NCI-H345 treated with DMSO at 0.1 percent for 48 hours (cell line): Measurements from ENCODE around the gene COMMD2.

Experiments
- DNase-seq: peaks from one replicate; lab custom pipeline; 2025; ENCODE audit not compliant: unreplicated experiment; lab: John Stamatoyannopoulos, UW

Gene COMMD2

GRCh38 chr3:149752051-149752787, at the start of gene COMMD2:
Gene COMMD2, minus strand, starts transcription at chr3:149752489. Its CDS starts 45 bp downstream, at chr3:149752444.
- DNase-seq, result peak; percentile 53

DNA sequence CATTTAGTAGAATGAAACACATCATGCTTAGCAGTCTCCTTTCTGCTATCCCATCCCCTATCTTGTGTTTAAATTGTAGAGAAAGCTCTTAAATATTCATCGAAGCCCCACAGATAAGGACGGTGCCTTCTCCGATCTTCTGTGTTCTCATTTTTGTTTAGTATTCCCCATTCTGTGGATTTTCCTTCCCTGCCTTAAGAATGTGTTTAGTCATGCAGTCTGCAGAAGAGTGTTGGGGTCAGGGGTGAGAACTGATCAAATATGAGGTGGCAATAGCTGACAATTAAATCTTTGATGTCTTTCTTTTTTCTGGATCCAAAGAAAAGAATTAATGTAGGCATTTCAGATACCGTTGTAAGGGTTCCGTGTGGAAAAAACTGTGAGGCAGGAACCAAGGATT, 49.4 kb upstream of the COMMD2 start:
- DNase-seq, result no peak

- DNase-seq, result no peak
These were observed 48.9 kb upstream of the COMMD2 start for GRCh38 chr3:149801195-149801594.

DNA sequence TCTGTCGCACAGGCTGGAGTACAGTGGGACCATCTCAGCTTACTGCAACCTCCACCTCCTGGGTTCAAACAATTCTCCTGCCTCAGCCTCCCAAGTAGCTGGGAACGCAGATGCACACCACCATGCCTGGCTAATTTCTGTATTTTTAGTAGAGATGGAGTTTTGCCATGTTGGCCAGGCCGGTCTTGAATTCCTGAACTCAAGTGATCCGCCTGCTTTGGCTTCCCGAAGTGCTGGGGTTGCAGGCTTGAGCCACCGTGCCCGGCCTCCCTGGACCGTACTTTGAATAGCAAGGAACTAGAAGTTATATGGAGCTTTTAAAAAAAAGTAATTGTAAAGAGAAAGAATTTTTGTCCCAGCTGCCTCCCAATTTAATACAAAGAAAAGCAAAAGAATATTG, 48.4 kb upstream of the COMMD2 start:
- DNase-seq, result no peak

GRCh38 chr3:149796026-149796425, 43.7 kb upstream of the COMMD2 start:
- no peak for DNase-seq

- peak; percentile 93 for DNase-seq
These were observed 40.4 kb upstream of the COMMD2 start, which contains the start of gene ANKUB1 for GRCh38 chr3:149792452-149793270. Gene ANKUB1, minus strand, starts transcription at chr3:149792554. Its CDS starts 188 bp downstream, at chr3:149792366.

GRCh38 chr3:149790698-149791097, 38.4 kb upstream of the COMMD2 start:
- DNase-seq, result no peak

GRCh38 chr3:149790268-149790667, 38.0 kb upstream of the COMMD2 start:
- no peak for DNase-seq

GRCh38 chr3:149784064-149784704, 31.9 kb upstream of the COMMD2 start:
- no peak for DNase-seq

DNA sequence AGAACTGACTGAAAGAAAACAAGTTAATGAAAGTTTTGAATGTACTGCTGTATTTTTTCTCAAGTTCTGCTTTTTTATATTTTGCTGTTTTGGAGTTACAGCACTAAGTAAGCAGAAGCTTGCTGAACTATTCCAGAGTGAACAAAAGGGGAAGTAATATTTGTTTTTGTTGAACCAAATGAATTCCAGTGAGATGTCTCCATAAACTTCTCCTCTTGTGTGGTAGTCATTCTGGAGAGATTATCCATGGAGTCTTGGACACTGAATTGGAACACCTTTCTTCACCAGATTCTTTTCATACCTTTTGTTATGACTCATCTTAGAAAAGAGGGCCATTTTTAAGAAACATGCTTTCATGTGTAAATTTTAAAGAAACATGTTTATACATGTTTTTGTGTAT, 31.3 kb upstream of the COMMD2 start:
- no peak for DNase-seq

- no peak for DNase-seq
These were observed 29.5 kb upstream of the COMMD2 start for GRCh38 chr3:149781741-149782140.

GRCh38 chr3:149781211-149781610, 28.9 kb upstream of the COMMD2 start:
- no peak for DNase-seq

DNA sequence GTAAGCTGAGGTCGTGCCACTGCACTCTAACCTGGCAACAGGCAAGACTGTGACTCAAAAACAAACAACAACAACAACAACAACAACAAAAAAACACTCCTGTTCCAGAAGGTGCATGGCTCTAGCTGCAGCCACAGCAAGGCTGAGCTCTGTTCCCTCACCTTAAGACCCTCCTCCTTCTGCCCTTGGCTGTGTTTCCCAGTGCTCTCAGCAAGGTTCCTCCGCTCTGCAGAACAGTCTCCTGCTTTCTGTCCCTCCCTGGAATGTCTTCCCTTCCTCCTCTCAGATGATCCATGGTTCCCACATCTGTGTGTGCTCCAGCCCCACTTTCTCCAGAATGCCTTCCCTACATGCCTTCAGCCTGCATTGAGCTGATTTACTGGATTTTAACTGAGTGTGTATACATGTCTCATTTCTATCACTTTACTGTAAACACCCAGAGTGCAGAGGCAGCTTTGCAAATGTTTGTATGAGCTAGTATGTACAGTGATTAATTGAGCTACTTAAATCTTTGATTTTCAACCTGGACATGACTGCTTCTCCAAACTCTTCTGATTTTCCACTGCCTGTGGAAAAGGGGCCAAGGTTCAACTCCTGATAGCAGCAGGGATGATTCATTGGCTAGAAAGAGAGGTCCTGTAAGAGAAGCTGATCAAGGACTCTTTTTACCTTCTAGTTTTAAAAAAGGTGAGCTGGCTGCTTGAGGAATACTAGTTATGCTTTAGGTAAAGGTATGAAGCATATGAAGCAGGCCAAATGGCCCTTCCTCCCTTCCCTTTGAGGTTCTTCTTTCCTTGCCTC, 25.3 kb upstream of the COMMD2 start:
- no peak for DNase-seq

DNA sequence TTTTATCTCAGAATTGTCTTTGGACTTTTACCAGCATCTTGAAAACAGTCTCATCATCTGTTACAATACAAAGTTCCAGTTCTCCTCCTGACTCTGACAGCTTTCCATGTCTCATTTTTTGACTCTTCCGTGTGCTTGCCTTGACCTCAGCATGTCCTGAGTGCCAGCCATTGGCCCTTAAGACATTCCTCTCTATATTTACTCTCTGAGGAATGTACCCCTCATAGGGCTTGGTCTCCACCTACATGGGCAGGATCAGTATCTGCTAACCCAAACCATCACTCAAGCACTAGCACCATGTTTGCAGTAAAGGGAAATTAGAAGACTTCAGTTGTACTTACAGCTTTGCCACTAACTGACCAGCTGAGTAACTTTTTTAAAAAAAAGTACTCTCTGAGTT, 23.9 kb upstream of the COMMD2 start:
- no peak for DNase-seq

- no peak for DNase-seq
These were observed 20.6 kb upstream of the COMMD2 start for GRCh38 chr3:149772861-149773260.

DNA sequence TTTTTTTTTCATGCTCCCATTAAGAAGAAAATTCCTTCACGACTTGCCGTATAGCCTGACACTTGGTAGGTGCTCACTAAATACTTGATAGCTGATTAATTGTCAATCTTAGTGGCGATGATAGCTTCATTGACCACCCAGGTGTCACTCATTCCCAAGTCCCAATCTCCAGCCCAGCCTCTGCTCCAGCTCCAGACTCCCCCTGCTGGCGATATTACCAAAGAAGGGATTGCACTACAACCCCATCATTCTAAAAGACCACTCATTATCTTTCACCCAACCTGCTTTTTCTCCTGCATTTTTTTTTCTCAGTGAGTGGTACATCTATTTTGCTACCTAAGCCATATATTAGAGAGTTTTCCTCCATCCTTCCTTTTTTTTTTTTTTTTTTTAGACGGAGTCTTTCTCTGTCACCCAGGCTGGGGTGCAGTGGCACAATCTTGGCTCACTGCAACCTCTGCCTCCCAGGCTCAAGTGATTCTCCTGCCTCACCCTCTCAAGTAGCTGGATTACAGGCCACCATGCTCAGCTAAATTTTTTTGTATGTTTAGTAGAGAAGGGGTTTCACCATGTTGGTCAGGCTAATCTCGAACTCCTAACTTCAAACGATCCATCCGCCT, 19.5 kb upstream of the COMMD2 start:
- DNase-seq, result no peak

- no peak for DNase-seq
These were observed 18.0 kb upstream of the COMMD2 start for GRCh38 chr3:149770246-149770645.

DNA sequence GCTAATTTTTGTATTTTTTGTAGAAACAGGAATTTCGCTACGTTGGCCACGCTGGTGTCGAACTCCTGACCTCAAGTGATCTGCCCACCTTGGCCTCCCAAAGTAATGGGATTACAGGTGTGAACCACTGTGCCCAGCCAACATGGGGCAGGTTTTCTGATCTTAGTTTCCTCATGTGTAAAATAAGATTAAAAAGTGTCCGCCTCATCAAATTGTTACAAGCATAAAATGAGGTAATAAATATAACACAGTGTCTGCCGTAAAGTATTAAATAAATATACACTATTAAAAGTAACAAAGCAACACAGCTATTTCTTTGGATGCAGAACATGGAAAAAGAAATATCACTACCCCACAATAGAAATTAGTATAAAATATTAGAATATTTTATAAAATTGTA, 16.4 kb upstream of the COMMD2 start:
- DNase-seq, result no peak

DNA sequence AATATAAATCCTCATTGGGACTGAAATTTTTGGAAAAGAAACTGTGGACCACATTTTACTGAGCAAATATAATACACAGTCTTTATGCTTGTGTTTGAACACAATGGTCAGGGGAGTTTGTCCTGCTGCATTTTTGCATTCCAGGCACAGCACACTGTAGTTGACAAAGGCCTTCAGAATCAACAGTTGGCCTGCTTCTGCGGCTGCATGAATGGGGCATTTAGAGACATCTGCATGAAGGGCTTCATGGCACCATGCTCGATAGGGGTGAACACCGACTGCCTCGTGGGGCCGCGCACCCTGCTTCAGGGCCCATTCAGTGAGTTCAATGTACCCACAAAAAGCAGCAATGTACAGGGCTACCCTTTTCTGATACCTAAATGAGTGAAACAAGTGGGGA, 15.4 kb upstream of the COMMD2 start:
- no peak for DNase-seq

GRCh38 chr3:149765762-149766334, 13.6 kb upstream of the COMMD2 start:
- DNase-seq, result no peak
